Vagina (tissue), 2 donors: Measurements from ENCODE around the gene FAM3D. TPM values are rescaled to one million over a fixed set of nuclear protein-coding genes. Genes with fewer than 3 reads are reported as not detected.

Experiments used
- DNase-seq, 2 donors: peaks; one replicate each; pipeline ENCODE4 v3.0.0-alpha.2; 2017; ENCODE audit errors: extremely low spot score in 2 of 2
- H3K27ac ChIP-seq: fragments of 200-600 bp; sonication (generic); one replicate; pipeline ENCODE4 v1.5.1; 2019
- H3K27me3 ChIP-seq: fragments of 200-600 bp; sonication (generic); one replicate; pipeline ENCODE4 v1.5.1; 2019
- H3K36me3 ChIP-seq, 2 donors: fragments of 200-600 bp; sonication (generic); one replicate each; pipeline ENCODE4 v1.5.1; 2017 to 2019
- H3K4me1 ChIP-seq: fragments of 200-600 bp; sonication (generic); one replicate; pipeline ENCODE4 v1.5.1; 2019
- H3K4me3 ChIP-seq, 2 donors: fragments of 200-600 bp; sonication (generic); 1 replicate in 1 of 2; 2 replicates in 1 of 2; pipeline ENCODE4 v1.5.1; 2016 to 2019
- H3K9me3 ChIP-seq: fragments of 200-600 bp; sonication (generic); one replicate; pipeline ENCODE4 v1.5.1; 2019
- POLR2A ChIP-seq, 2 donors: fragments of 450-650 bp; IDR thresholded peaks; one replicate each; pipeline ENCODE4 v1.6.1; 2017; ENCODE audit warnings: antibody characterized with exemption in 2 of 2, mild to moderate bottlenecking in 2 of 2, moderate library complexity in 2 of 2
- POLR2AphosphoS5 ChIP-seq, 2 donors: sonication (generic); formaldehyde crosslinking; IDR thresholded peaks; one replicate each; pipeline ENCODE4 v1.9.0; 2017; ENCODE audit warnings: antibody characterized with exemption in 2 of 2, mild to moderate bottlenecking in 2 of 2, low read depth in 1 of 2; ENCODE audit not compliant: insufficient read depth in 1 of 2
- intact Hi-C: fragments of 100-400 bp; cut with DNase I; formaldehyde crosslinking; loops from one replicate; pipeline ENCODE4 v1.15.1; 2023
- total RNA-seq: library from RNA; depleted of rRNA; stranded (reverse); fragments of >200 nt; gene quantifications from one replicate; pipeline ENCODE4 v1.2.3, GENCODE V29; 2016
- TF ChIP-seq, protein P1 (sequence below), 3 experiments: fragments of 450-650 bp in 2 of 3; fragments of 200-600 bp in 1 of 3; sonication (generic) in 1 of 3; IDR thresholded peaks; one replicate each; pipeline ENCODE4 v1.5.1; 2017 to 2019; ENCODE audit warnings: antibody characterized with exemption in 3 of 3, mild to moderate bottlenecking in 2 of 3, moderate library complexity in 2 of 3

The FAM3D gene
- total RNA-seq, 1 donor from 2014 or later: 13.5 TPM

DNA sequence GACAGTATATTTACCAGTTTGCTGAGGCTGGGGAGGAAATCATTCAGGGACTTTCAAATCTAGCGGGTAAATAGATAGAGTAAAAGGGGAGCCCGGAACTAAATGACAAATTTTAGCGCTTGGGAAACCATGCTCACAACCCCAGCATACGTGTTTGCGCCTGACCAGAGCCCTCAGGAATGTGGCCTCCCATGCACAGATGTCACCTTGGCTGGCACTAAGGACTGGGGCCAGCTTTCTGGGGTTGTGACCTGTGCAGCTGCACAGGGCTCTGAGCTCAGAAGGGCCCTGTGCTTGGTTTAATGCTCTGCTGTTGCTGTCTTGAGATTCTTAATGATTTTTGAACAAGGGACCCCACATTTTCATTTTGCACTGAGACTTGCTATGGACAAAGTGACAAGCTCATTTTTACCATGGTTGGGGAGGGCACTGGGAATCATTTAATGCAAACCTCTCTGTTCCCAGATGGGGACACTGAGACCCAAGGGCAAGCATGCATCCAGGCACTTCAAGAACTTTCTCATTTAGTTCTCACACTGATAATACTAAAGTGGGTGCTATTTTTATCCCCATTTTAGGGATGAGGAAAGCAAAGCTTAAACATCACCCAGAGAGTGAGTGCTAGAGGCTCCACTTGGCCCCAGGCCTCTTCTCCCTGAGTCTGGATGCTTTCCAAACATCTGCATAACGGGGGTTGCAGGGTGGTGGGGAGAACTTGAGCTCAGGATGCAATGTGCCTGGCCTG, 45.3 kb downstream of the FAM3D start:
- intact Hi-C loops: no loop called here
- Histone ChIP-seq H3K27me3 (no peaks in the 10 kb centered on the region), H3K4me1 (peaks cover 21% of the 10 kb centered on the region), H3K4me3 (no peak overlapping the region), H3K27ac (no peak overlapping the region), H3K36me3 (no peaks in the 10 kb centered on the region), H3K9me3 (no peaks in the 10 kb centered on the region)
- DNase-seq: no peak
- TF ChIP-seq, protein P1, sequence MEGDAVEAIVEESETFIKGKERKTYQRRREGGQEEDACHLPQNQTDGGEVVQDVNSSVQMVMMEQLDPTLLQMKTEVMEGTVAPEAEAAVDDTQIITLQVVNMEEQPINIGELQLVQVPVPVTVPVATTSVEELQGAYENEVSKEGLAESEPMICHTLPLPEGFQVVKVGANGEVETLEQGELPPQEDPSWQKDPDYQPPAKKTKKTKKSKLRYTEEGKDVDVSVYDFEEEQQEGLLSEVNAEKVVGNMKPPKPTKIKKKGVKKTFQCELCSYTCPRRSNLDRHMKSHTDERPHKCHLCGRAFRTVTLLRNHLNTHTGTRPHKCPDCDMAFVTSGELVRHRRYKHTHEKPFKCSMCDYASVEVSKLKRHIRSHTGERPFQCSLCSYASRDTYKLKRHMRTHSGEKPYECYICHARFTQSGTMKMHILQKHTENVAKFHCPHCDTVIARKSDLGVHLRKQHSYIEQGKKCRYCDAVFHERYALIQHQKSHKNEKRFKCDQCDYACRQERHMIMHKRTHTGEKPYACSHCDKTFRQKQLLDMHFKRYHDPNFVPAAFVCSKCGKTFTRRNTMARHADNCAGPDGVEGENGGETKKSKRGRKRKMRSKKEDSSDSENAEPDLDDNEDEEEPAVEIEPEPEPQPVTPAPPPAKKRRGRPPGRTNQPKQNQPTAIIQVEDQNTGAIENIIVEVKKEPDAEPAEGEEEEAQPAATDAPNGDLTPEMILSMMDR (IDR thresholded peaks at IDR 0.05): no peak
- TF ChIP-seq POLR2AphosphoS5 (IDR thresholded peaks at IDR 0.05; ENCODE audit: insufficient read depth in 1 of 2, low read depth in 1 of 2) (no peak), POLR2A (IDR thresholded peaks at IDR 0.05) (no peak)

DNA sequence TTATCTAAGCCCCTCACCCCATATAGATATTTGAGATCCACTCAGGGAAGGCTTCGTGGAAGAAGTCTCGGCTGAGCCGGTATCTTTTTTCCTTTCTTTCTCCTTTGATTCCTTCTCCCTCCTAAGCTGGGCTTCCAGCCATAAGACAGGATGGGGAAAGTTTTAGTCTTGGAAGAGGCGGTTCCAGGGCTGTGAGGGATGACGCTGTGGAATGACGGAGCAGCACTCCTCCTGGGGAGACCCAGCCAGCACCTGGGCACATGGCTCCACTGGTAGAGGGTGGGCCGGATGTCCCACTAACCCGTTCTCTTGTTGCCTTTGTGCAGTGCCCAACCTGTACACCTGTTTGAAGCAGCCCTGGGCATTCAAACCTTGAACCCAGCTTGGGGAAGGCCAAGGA, 46.2 kb downstream of the FAM3D start:
- Histone ChIP-seq H3K36me3 (no peaks in the 10 kb centered on the region), H3K27ac (no peak overlapping the region), H3K4me3 (no peak overlapping the region), H3K9me3 (no peaks in the 10 kb centered on the region), H3K4me1 (peaks cover 21% of the 10 kb centered on the region), H3K27me3 (no peaks in the 10 kb centered on the region)
- no peak for TF ChIP-seq POLR2A (IDR thresholded peaks at IDR 0.05)
- no peak for TF ChIP-seq POLR2AphosphoS5 (IDR thresholded peaks at IDR 0.05; ENCODE audit: insufficient read depth in 1 of 2, low read depth in 1 of 2)
- TF ChIP-seq, protein P1 (IDR thresholded peaks at IDR 0.05): no peak
- no peak for DNase-seq
- intact Hi-C loops: no loop called here

DNA sequence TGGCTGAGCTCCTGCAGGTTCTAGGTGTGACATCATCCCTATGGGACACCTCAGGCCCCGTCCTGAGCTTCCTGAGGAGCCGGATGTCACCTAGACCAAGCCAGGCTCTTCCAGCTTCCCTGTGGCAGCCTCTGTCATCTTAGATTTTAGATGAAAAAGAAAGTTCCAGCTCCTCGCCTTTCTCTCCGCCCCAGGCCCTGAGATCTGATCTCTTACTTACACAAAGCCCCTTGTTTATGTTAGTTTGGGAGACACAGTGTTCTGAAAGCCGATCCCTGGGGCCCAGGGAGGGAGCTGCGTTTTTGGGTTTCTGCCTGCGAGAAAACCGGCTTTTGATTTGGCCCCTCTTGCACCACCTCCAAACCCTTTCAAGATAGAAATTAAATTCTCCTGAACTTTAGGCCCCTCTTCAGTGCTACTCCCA, 49.2 kb downstream of the FAM3D start:
- no peaks in the 10 kb centered on the region for H3K9me3 ChIP-seq
- H3K36me3 ChIP-seq: no peaks in the 10 kb centered on the region
- H3K27me3 ChIP-seq: no peaks in the 10 kb centered on the region
- H3K4me3 ChIP-seq: no peak overlapping the region
- H3K4me1 ChIP-seq: peaks cover 21% of the 10 kb centered on the region
- intact Hi-C loops: no loop called here
- peak overlapping the region; percentile 56 for H3K27ac ChIP-seq
- TF ChIP-seq, protein P1 (IDR thresholded peaks at IDR 0.05): no peak
- no peak for TF ChIP-seq POLR2A (IDR thresholded peaks at IDR 0.05)
- TF ChIP-seq POLR2AphosphoS5 (IDR thresholded peaks at IDR 0.05; ENCODE audit: insufficient read depth in 1 of 2, low read depth in 1 of 2): peak in 1 of 2 donors; percentile 33
- no peak for DNase-seq

DNA sequence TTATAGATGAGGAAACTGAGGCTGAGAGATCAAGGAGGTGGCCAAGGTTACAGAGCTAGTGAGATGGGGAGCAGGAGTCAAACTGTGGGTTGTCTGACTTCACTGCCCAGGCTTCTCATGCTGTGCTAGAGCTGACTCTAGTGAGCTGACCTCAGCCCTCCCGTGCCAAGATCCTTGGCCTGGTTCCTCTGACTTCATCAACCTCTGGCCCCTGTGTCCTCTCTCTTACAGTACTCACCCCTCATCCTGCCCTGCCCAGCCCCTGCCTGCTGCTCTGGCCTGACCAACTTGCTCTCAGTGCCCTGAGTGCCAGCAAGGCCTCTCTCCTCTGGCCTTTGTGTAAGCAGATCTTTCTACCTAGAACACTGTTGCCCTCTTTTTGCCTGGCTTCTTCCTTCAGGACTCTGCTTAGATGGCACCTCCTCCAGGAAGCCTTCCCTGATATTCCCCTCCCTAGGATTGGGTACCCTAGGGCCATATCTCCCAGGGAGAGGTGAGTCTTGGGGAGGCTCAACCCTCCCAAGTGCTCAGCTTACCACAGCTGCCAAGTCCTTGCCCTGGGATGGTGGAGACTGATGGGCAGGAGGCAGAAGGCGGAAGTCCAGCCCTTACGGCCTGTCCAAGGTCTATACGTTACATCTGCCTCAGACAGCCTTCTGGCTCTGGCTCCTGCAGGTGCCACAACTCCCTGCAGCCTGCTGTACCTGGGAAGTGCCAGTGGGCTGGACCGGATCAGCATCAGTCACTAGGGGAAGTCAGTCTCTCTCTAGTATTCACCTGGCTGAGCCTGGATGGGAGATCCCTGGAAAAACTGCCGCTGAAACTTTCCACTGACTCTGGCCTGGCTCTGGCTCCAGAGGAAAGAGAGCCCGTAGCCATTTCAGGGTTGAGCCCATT, 53.1 kb downstream of the FAM3D start:
- no peak overlapping the region for H3K27ac ChIP-seq
- no peaks in the 10 kb centered on the region for H3K36me3 ChIP-seq
- intact Hi-C loops: no loop called here
- TF ChIP-seq, protein P1 (IDR thresholded peaks at IDR 0.05): no peak
- no peak for TF ChIP-seq POLR2AphosphoS5 (IDR thresholded peaks at IDR 0.05; ENCODE audit: insufficient read depth in 1 of 2, low read depth in 1 of 2)
- TF ChIP-seq POLR2A (IDR thresholded peaks at IDR 0.05): no peak
- DNase-seq: no peak
- H3K4me3 ChIP-seq: no peak overlapping the region
- H3K27me3 ChIP-seq: no peaks in the 10 kb centered on the region
- no peaks in the 10 kb centered on the region for H3K9me3 ChIP-seq
- H3K4me1 ChIP-seq: peaks cover 20% of the 10 kb centered on the region
